Stimulated activated CD8-positive, alpha-beta memory T cell treated with anti-CD3 and anti-CD28 coated beads, Interleukin-2, amount 100 ng/mL, for 48 hours (primary cell): Measurements from ENCODE around the gene ENOX1.

Experiments
- DNase-seq, 2 donors: peaks; one replicate each; pipeline ENCODE4 v3.0.0-alpha.2; 2020; ENCODE audit warnings: low read depth in 2 of 2

Gene ENOX1

DNA sequence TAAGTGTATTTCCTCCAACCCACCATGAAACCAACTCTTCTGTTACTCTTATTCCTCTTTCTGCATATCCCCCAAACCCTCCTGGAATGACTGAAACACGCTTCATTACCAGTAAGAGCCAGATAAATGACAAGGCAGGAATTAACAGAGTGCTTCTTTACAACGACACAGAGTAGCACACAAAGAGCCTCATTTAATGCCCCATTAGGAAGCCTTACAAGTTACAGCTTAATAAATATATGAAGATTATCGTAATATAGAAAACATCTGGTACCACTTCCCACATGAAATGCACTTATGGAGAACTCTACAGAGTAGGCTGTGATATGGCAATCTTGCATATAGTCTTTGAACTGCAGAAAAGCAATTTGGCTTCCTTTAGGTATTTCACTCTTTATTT is 116.8 kb downstream of the ENOX1 start:
- DNase-seq = no peak

DNA sequence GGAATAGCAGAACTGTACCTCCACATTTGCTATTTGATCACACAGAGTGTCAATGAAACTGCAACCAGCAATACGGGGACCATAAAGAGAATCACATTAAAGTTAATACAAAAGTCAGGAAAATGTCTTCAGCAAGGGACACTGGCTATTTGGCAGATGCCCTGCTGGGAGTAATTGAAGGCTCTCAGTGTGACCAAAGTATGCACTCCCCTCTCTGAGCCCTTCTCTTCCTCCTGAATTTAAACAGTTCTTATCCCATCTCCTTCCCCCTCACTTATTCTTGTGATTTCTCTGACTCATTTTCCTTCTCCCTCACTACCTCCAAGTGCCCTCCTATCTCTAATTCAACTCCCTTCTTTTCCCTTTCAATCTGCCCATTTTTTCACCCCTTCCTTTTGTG is 117.7 kb downstream of the ENOX1 start:
- no peak for DNase-seq

DNA sequence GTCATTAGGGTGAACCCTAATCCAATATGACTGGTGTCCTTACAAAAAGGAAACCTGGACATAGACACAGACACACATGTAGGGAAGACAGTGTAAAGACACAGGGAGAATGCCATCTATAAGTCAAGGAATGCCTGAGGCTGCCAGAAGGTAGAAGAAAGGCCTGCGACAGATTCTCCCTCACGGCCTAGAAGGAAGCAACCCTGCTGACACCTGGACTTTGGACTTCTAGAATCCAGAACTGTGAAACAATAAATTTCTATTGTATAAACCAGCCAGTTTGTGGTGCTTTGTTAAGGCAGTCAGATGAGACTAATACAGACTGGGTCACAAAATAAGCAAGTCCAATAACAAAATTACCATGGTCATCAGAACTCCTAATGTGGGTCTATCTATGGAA is 120.4 kb downstream of the ENOX1 start:
- DNase-seq = no peak

DNA sequence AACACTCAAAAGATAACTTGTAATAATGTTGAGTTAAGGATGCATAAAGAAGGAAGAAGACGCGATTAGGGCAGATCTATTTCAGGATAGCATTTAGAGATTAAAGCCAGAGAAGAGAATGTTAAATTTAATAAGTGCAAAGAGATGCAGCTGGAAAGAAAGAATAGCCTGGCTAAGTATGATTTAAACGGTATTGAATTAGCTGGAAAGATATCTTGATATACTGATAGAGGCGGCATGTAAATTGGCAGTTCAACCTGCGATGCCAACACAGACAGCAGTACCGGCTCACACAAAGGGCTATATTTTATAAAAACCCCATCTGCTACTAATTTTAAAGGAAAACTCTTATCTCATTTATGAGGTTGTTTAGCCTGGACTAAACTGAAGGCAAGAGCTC is 121.4 kb downstream of the ENOX1 start:
- no peak for DNase-seq

GRCh38 chr13:43664700-43665191 is 122.0 kb downstream of the ENOX1 start:
- DNase-seq = no peak

- no peak for DNase-seq
Observed at GRCh38 chr13:43663474-43664090, 123.2 kb downstream of the ENOX1 start.

- no peak for DNase-seq
Observed at GRCh38 chr13:43662976-43663375, 123.8 kb downstream of the ENOX1 start.

DNA sequence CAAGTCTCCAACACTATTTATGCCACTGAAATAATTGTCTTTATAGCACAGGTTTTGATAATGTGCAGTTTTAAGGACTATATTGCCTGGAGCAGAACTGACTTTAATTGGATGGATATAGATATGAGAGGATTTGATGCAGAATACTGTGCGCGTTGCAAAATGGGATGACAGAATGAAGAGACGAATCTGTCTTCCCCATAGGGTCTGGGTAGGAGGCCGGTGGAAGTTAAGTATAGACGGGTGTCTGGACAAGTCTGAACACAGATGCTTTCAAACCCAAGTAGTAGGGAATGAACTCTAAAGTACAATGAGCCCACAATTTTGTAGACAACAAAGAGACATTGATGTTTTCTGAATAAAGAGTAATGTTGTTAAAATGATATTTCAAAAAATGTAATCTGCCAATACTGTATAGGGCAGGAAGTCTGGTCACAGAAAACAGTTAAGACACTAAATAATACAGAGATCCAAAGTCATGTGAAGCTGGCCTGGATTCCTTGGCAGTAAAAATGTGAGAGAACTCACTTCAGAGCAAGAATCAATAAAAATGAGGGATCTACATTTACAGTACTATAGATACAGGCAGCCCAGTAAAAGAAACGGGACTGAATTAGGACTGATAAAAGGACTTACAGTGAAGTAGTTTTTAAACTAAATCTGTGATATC is 125.5 kb downstream of the ENOX1 start:
- DNase-seq = no peak

GRCh38 chr13:43657485-43657884 is 129.3 kb downstream of the ENOX1 start:
- DNase-seq = no peak

- DNase-seq = no peak
Observed at GRCh38 chr13:43653980-43654379, 132.8 kb downstream of the ENOX1 start.

DNA sequence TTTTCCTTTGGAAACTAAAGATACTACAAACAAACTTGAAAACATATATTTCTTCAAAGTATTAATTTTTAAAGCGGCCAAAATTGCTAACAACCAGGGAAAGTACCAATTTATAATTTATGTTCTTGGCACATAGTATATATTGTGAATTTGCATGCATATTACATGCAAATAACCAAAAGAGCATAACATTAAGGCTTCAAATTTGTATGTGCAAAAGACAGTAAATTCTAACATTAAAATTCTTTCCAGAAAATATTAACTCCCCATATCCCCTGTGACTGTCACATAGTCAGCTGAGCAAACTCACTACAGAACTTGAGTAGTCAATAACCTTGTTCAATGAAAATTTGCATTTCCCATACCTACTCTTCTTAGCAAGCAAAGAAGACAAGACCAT is 133.4 kb downstream of the ENOX1 start:
- DNase-seq = no peak

DNA sequence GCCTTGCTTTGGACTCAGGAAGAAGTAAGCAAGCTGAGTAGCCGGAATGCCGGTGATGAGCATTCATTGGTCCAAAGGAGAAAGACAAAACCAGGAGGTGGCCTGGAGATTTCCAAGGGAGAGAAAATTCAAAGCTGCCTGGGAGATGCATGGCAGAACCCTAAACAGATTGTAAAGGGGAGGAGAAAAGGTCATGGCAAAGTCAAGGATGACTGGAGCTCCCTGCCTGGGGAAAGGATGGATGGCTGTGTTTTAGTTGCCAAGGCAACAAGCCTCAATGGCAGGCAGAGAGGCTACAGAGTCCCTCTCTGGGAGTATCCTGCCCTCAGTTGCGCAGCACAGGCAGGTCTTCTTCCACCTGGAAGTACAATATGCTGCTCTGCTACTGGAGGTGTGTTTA is 134.0 kb downstream of the ENOX1 start:
- no peak for DNase-seq

DNA sequence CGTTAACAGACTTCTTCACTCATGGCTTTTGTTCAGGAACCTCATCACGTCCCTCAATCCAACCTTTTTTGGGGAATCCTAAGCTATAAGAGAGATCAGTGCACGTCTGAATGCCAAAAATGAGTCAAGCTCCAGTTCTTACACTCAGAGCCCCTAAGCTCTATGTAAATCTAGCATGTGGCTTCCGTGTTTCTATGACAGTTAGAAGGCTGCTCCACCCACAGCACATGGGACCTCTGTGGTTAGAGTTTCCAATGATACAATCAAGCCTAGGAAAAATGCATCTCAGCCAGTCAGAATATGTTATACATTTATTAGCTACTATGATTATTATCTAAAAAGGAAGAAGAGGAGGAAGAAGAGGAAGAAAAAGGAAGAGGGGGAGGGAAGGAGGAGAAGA is 135.9 kb downstream of the ENOX1 start:
- DNase-seq = no peak

DNA sequence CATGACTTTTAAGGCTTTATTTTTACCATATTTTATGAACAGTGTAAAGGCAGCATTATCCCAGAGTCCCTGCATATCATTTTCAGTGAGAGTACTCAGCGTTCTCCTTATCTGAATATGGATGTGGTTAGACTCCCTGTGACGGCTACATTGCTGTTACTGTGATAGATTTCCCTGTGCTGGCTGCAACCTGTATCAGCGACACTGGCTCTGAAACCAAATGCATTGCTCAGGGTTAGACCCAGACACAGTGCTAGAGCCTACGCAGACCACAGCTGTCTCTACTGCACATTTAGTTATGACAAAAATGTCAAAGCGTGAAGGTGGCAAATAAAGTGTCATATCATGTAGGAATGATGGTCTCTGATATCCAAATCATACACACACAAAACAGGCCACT is 138.0 kb downstream of the ENOX1 start:
- no peak for DNase-seq

DNA sequence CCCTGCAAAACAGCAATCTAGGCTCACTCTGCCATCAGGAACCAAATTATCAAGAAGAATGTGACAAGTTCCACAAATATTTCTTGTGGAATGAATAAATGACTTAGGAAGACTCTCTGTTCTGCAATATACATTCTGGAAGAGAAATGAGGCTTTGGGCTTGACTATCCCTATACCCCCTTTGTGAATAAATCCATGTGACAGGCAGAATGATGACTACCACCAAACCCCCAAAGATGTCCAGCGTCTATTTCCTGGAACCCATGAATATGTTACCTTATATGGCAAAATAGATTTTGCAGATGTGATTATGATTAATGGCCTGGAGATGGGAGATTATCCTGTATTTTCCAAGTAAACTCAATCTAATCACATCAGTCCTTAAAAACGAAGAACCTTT is 139.3 kb downstream of the ENOX1 start:
- no peak for DNase-seq

GRCh38 chr13:43640476-43640875 is 146.3 kb downstream of the ENOX1 start:
- no peak for DNase-seq

DNA sequence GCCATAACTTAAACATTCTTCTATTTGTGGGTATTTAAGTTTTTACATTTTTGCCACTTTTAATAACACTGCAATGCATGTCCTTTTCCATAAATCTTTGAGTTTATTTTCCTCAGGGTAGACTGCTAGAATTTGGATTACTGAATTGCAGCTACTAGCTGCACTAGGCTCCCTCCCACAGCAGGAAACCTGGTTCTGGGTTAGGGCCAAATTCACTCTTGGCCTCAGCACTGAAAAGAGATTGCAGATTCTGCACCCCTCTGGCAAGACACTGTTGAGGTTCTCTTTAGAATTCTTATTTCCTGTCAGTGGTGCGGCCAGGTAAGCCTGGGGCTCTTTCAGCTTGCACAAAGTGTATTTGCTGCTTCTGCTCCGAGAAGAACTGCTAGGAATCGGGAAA is 155.7 kb downstream of the ENOX1 start:
- no peak for DNase-seq

GRCh38 chr13:43629691-43630480 is 156.9 kb downstream of the ENOX1 start:
- no peak for DNase-seq

GRCh38 chr13:43626994-43627393 is 159.8 kb downstream of the ENOX1 start:
- no peak for DNase-seq

GRCh38 chr13:43614063-43614462 is 172.7 kb downstream of the ENOX1 start:
- DNase-seq = no peak

- no peak for DNase-seq
Observed at GRCh38 chr13:43611281-43612273, 175.2 kb downstream of the ENOX1 start.
